Ovary (tissue), 3 donors: ENCODE data around the gene MCTP1.

Experiments used
- CTCF ChIP-seq, 3 donors: fragments of 450-650 bp in 2 of 3; fragments of 200-600 bp in 1 of 3; IDR thresholded peaks; one replicate each; pipeline versions ENCODE4 v1.5.1 to v1.8.0; 2016 to 2022; ENCODE audit warnings: antibody characterized with exemption in 3 of 3, mild to moderate bottlenecking in 1 of 3
- EP300 ChIP-seq: sonication (generic); formaldehyde crosslinking; IDR thresholded peaks from one replicate; pipeline ENCODE4 v1.6.1; 2017; ENCODE audit warnings: antibody characterized with exemption
- POLR2A ChIP-seq: fragments of 450-650 bp; IDR thresholded peaks from one replicate; pipeline ENCODE4 v1.6.1; 2017; ENCODE audit warnings: antibody characterized with exemption, mild to moderate bottlenecking, moderate library complexity
- donor health status: DM: no; HTN: no; CAD: no.

DNA sequence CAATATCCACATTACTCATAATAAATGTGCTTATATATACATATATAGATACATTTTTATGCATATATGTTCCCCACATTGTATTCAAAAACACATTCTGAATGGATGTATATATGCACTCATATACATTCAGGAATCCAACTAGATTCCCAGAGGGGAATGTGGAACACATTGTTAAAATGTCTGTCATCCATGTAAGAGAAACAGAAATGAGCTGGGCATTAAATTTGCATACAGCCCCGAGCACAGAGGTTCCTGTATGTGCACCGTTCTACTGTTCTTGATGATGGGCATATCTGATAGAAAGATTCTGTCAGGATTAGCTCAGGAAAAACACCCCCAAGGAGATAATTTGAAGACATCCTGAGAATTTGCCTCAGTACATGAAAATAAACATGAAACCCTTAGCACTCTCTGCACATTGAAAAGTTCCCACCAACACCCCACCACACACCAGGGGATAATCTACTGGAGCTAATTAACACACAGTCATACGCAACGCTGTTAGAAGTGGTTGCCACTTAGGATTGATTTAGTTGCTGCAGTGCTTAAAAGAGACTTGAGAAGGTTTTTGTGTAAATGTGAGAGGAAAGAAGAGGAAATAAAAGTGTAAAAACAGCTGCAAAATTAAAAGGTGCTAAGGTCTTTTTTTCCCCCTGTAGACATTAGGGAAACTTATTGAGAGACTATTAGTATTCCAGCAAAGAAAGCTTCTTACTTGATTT, 443.1 kb downstream of the MCTP1 start:
- no peak for TF ChIP-seq CTCF (IDR thresholded peaks at IDR 0.05)
- TF ChIP-seq POLR2A, result no peak
- TF ChIP-seq EP300, result no peak
